GM21619 (cell line): ENCODE results near the gene HS2ST1.
"Not testable (repeated sequence)": the region's sequence is repeated elsewhere in the genome, so short reads cannot be mapped to it uniquely, and the experiment has no call there.

Experiments
- ATAC-seq: cut with Tn5 transposase; IDR thresholded peaks from one replicate; pipeline ENCODE4 v1.9.1; 2021; ENCODE audit not compliant: unreplicated experiment

HS2ST1 gene

DNA sequence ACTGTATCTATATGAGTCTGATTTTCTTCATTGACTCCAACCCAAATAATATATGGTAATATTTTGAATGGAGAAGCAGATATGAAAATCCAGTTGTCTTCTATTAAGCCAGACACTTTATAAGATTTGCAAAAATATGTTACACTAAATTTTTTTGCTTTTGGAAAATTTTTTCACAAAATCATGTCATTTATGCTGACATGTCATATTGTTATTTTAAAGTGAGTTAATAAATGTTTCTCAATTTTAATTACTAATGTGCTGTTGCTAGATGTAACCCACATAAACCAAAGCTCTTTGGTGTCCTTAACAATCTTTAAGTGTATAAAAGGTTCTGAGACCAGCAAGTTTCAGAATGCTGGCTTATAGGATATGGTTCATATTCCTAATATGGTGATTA lies 142.5 kb downstream of the HS2ST1 start:
- ATAC-seq = no peak

DNA sequence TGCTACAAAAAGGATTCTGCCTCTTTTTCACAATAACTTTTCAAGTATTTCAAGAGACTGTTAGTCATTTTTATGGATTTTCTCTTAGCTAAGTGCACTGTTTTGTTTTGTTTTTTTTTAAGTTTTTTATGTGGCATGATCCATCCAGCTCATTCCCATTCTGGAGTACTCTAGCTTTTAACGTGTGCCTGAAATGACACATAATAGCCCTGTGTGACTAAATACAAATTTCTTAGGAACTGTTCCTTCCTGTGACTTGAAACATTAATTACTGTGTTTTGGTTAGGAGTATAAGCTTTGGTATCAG lies 143.9 kb downstream of the HS2ST1 start:
- no peak for ATAC-seq

- peak; percentile 46 for ATAC-seq
These were observed 147.3 kb downstream of the HS2ST1 start for GRCh38 chr1:87061742-87062156.

- no peak for ATAC-seq
These were observed 148.3 kb downstream of the HS2ST1 start for GRCh38 chr1:87062687-87063086.

DNA sequence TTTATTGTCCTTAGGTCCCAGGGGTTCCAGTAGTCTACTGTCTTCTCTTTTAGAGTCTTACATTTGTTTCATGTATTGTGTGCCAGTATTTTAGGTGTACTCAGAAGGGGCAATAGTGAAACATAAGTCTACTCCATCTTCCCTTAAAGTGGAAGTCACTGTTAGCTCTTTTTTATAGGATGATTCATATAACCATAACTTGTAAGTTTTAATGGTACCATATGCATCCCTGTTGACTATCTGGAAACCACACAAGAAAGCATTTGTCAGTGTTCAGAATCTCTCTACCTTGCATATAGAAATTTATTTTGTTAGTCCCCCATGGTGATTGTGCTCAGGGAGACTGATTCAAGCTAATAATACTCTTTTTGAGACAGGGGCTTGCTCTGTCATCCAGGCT lies 149.9 kb downstream of the HS2ST1 start:
- no peak for ATAC-seq

GRCh38 chr1:87064986-87065385 lies 150.6 kb downstream of the HS2ST1 start:
- no peak for ATAC-seq

DNA sequence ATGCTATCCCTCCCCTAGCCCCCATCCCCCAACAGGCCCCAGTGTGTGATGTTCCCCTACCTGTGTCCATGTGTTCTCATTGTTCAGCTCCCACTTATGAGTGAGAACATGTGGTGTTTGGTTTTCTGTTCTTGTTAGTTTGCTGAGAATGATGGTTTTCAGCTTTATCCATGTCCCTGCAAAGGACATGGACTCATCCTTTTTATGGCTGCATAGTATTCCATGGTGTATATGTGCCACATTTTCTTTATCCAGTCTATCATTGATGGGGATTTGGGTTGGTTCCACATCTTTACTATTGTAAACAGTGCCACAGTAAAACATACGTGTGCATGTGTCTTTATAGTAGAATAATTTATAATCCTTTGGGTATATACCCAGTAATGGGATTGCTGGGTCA lies 152.3 kb downstream of the HS2ST1 start:
- not testable (repeated sequence) for ATAC-seq

DNA sequence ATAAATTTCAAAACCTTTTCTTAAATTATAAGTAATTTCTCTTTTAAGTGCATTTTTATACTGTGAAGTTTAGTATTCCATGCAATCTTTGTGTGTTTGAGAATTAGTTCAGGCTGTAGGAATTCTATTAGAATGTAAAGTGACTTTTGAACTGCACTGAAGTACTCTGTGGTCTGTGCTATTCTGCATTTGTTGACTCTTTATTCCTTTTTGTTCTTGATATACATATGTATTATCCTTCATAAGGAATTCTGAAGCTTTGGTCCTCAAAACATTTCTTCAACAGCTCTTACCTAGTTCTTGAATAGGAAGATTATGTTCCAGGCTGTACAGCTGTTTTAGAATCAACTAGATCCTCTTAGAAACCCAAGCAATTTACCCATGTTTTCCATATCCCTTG lies 158.0 kb downstream of the HS2ST1 start:
- ATAC-seq = no peak

DNA sequence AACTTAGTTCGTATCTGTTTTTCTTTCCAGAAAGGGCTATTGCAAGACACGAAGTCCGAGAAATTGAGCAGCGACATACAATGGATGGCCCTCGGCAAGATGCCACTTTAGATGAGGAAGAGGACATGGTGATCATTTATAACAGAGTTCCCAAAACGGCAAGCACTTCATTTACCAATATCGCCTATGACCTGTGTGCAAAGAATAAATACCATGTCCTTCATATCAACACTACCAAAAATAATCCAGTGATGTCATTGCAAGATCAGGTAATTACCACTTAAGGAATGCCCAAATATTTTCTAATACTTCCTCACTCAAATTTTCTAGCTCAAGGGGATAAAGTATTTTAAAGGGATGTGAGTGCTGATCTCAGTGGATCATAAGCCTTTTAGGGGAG lies 158.5 kb downstream of the HS2ST1 start:
- ATAC-seq = no peak

DNA sequence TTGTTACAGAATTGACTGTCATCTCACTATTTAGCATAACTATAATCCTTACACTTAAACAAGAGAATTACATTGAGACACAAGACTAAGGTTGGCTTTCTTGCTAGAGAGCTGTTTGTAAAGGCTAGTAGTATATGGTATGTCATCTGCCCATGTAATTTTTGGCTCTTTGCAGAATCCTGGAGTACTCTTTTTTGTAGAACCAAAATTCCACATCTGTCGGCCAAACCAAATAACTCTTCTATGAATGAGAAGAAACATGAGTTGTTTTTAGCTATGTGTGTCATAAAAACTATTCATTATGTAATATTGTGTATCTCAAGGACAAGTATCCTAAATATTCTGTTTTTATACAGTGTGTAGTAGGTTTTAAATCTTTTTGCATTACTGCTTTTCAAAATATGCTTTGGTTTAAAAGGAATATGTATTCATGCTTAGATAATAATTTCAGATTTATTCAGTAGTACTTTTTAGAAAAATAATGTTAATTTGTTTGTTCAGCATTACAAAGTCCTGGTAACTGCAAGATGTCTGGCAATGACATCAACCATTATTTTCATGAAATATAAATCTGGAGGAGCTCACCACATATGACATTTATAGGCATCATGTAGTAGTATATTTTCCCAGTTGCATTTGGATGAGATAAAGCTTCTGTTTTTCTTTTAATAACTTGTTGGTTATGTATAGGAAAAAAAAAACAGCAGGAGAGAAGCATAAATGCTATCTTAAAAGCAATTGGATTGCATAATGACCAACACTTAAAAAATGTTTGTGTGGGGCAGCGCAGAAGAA lies 159.8 kb downstream of the HS2ST1 start:
- ATAC-seq = no peak

- ATAC-seq = peak; percentile 58
These were observed 163.7 kb downstream of the HS2ST1 start for GRCh38 chr1:87077959-87078639.

DNA sequence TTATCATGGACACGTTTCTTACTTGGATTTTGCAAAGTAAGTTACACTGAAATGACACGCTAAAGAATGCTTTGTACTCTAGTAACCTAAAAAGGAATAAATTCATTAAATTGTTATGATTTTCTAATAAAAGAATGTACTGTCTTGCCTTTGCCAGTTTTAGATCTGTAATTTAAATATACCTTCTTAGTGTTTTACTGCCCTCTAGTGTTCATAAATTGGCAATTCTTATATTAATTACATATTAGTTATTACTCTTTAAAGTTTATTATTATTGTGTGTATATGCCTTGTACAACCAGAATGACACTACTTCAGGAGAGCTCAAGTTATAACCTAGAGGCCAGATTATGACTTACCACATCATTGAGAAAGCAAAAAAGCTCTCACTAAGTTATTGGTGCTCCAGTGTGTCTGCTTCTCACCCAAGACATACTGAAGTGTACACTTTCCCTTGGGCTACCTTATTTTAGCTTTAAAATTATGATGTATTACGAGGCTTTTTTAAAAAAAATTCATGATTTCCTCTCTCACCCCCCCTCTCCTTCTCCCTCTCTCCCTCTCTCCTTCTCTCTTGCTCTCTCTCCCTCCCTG lies 169.9 kb downstream of the HS2ST1 start:
- ATAC-seq = no peak

- no peak for ATAC-seq
These were observed 171.7 kb downstream of the HS2ST1 start for GRCh38 chr1:87086120-87086519.

- no peak for ATAC-seq
These were observed 174.8 kb downstream of the HS2ST1 start for GRCh38 chr1:87089070-87089736.

DNA sequence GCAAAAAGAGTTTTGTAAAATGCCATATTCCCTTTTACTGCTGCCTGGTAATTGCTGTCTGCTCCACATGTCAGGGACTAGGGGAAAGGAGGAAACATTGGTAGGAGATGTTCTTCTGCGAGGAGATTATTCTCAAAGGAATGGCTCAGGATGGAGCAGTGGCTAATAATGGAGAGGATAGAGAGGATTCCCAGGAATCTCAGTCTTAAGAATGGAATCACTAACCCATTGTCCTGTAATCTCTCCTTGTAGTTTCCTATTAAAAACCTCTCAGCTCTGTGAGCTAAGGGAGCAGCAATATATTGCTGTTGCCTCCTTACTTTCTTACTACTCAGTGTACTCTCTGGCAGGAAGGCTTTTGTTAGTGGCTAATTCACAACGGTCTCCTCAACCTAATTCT lies 175.4 kb downstream of the HS2ST1 start:
- ATAC-seq = no peak

- no peak for ATAC-seq
These were observed 177.0 kb downstream of the HS2ST1 start for GRCh38 chr1:87091425-87091824.

DNA sequence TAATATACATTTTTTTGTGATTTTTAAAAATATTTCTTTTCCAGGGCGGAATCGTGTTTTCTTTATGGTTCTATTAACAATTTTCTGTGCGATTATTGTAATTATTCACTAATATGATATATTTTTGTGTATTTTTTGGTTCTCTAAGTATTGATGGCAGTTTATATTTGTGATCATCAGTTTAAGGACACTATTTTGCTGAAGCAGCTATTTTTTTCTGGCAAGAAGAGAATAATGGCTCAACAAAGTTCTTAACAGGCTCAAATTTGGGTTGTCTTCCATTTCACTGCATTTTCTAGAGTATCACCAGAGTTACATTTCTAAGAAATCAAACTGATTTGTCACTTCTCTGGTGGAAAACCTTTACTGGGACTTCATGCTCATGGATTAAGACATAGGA lies 178.4 kb downstream of the HS2ST1 start:
- ATAC-seq = no peak

- no peak for ATAC-seq
These were observed 178.9 kb downstream of the HS2ST1 start for GRCh38 chr1:87093286-87093685.

GRCh38 chr1:87094238-87094637 lies 179.8 kb downstream of the HS2ST1 start:
- no peak for ATAC-seq

GRCh38 chr1:87100271-87100670 lies 185.8 kb downstream of the HS2ST1 start:
- ATAC-seq = no peak

DNA sequence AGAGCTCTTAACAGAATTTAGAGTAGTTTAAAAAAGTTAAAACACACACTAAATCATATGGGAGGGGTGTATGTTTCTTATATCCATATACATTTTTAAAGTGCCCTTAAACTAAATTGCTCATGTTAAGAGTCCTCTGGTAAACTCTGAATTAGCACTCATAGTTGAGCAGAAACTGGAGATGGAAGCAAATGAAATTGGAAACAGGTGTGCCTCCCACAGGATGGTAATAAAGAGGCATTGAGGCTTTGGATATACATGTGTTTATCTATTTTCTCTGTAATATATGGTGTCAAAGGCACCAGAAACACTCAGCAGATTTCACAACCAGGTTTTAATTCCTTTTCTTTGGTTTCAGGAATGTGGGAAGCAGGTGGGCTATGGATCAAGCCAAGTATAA lies 188.6 kb downstream of the HS2ST1 start:
- ATAC-seq = no peak

DNA sequence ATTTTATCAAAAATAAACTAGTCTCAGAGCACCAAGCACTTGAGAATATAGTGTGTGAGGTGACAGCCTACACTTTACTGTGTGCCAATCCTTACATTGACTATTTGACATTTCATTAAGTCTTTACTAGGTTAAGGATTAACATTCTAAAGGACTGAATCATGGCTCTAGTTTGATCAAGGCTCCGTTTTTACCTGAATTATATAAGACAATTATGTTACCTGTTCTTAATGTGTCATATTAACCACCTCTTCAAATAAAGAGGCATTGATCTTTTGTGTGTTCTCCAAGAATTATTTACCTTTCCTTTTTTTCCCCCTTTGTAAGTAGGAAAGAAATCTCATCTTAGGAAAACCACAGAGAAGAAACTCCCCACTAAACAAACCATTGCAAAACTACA lies 189.7 kb downstream of the HS2ST1 start:
- no peak for ATAC-seq
